Nephron progenitor cell (in vitro differentiated cells): ENCODE results near the gene LHX5.

Source experiments
- DNase-seq: peaks from one replicate; pipeline ENCODE4 v3.0.0; 2021
- H3K27ac Mint-ChIP-seq: 2 replicates; pipeline ENCODE4 v1.8.0; 2021; ENCODE audit warnings: mild to moderate bottlenecking, moderate library complexity, mixed read lengths
- H3K27me3 Mint-ChIP-seq: 2 replicates; pipeline ENCODE4 v1.8.0; 2021; ENCODE audit warnings: mild to moderate bottlenecking, low read depth, mixed read lengths; ENCODE audit not compliant: poor library complexity
- H3K36me3 Mint-ChIP-seq: 2 replicates; pipeline ENCODE4 v1.8.0; 2021; ENCODE audit warnings: low read depth, mixed read lengths
- H3K4me1 Mint-ChIP-seq: 2 replicates; pipeline ENCODE4 v1.8.0; 2021; ENCODE audit warnings: mixed read lengths
- H3K4me3 Mint-ChIP-seq: 2 replicates; pipeline ENCODE4 v1.8.0; 2021; ENCODE audit warnings: mild to moderate bottlenecking, moderate library complexity, mixed read lengths
- H3K9me3 Mint-ChIP-seq: 2 replicates; pipeline ENCODE4 v1.8.0; 2021; ENCODE audit warnings: mild to moderate bottlenecking, moderate library complexity, mixed read lengths
- CTCF ChIP-seq: fragments of 200-600 bp; sonication (generic); IDR thresholded peaks from 2 replicates; pipeline ENCODE4 v1.5.0; 2021; ENCODE audit warnings: antibody characterized with exemption

The LHX5 gene

GRCh38 chr12:113464852-113465719 lies 6.6 kb downstream of the LHX5 start:
- H3K36me3 Mint-ChIP-seq: no peaks in the 10 kb centered on the region
- DNase-seq: no peak
- peaks cover 33% of the 10 kb centered on the region for H3K4me1 Mint-ChIP-seq
- TF ChIP-seq CTCF: peak; percentile 14
- H3K27me3 Mint-ChIP-seq: peaks cover 99% of the 10 kb centered on the region
- no peak overlapping the region for H3K27ac Mint-ChIP-seq
- no peaks in the 10 kb centered on the region for H3K9me3 Mint-ChIP-seq
- peak overlapping the region; percentile 61 for H3K4me3 Mint-ChIP-seq

GRCh38 chr12:113464452-113464775 lies 7.3 kb downstream of the LHX5 start:
- DNase-seq: no peak
- no peak for TF ChIP-seq CTCF
- Mint-ChIP-seq H3K36me3 (no peaks in the 10 kb centered on the region), H3K4me1 (peaks cover 33% of the 10 kb centered on the region), H3K4me3 (peak overlapping the region; percentile 61), H3K27me3 (peaks cover 99% of the 10 kb centered on the region), H3K9me3 (no peaks in the 10 kb centered on the region), H3K27ac (no peak overlapping the region)

- no peaks in the 10 kb centered on the region for H3K9me3 Mint-ChIP-seq
- H3K36me3 Mint-ChIP-seq: no peaks in the 10 kb centered on the region
- TF ChIP-seq CTCF: no peak
- H3K4me1 Mint-ChIP-seq: peaks cover 33% of the 10 kb centered on the region
- H3K4me3 Mint-ChIP-seq: peak overlapping the region; percentile 74
- no peak for DNase-seq
- peak overlapping the region; percentile 30 for H3K27ac Mint-ChIP-seq
- peaks cover 99% of the 10 kb centered on the region for H3K27me3 Mint-ChIP-seq
Observed at GRCh38 chr12:113463746-113464451, 7.8 kb downstream of the LHX5 start.

GRCh38 chr12:113462998-113463745 lies 8.5 kb downstream of the LHX5 start:
- no peaks in the 10 kb centered on the region for H3K36me3 Mint-ChIP-seq
- TF ChIP-seq CTCF: no peak
- no peaks in the 10 kb centered on the region for H3K9me3 Mint-ChIP-seq
- DNase-seq: peak; percentile 53
- peaks cover 99% of the 10 kb centered on the region for H3K27me3 Mint-ChIP-seq
- H3K27ac Mint-ChIP-seq: no peak overlapping the region
- peak overlapping the region; percentile 74 for H3K4me3 Mint-ChIP-seq
- peaks cover 28% of the 10 kb centered on the region for H3K4me1 Mint-ChIP-seq

DNA sequence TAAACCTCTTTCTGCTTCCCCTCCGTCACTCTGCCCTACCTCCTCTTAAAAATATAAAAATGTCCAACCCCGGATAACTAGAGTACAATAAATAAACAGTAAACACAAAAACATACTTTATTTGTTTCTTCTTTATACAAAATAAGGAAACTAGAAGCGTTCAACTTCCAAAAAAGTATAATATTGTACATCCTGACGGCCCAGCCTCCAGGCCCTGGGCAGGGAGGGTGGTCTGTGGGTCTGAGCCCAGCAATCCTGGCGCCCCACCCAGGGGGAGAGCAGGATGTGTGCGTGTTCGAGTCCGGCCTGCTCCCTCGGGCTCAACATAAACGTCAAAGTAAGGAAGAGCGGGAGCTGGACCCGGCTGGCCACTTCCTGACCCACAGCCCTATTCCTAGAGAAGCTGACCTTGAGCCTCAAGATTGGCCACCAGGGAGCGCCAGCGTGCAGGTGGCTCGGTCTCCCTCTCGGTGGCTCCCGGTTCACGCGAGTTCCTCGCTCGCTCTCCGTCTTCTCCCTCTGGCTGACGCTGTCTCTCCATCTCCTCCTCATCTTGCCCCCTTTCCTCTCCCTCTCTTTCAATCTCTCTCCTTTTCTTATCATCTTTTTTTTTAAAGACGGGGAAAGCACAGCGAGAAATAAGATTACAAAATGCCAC lies 9.4 kb downstream of the LHX5 start:
- no peaks in the 10 kb centered on the region for H3K36me3 Mint-ChIP-seq

More for the DNA sequence above, 9.4 kb downstream of the LHX5 start:
- H3K9me3 Mint-ChIP-seq: no peaks in the 10 kb centered on the region
- H3K4me1 Mint-ChIP-seq: peaks cover 24% of the 10 kb centered on the region
- peak; percentile 78 for TF ChIP-seq CTCF
- peak overlapping the region; percentile 59 for H3K4me3 Mint-ChIP-seq
- H3K27ac Mint-ChIP-seq: no peak overlapping the region
- peaks cover 99% of the 10 kb centered on the region for H3K27me3 Mint-ChIP-seq
- DNase-seq: peak; percentile 92
